ENCODE data around the gene POLR2E.

DNA sequence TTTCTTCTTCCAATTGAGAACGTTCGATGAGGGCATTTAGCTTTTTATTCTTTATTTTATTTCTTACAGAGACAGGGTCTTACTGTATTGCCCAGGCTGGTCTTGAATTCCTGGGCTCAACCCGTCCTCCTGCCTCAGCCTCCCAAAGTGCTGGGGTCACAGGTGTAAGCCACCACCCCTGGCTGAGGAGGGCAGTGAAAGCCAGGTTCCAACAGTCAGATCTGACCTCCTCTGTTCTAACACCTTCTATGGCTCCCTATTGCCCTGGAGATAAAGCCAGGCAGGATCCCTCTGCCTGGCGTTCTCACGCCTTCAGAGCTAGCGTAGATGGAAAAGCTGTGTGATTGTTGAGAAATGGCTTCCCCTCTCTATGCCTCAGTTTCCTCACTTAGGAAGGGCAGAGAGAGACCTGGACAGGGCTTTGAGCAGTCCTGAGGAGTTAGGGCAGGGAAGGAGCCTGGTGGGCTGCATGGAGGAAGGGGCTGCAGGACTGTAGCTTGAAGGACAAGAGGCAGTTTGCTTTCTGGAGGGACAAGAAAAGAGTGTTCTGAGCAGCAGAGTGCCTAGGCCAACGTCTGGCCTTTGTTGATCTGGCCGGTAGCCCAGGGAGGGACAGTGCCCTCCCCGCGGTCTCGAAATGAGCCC, 22.7 kb downstream of the POLR2E start:
- TF ChIP-seq, protein P1, sequence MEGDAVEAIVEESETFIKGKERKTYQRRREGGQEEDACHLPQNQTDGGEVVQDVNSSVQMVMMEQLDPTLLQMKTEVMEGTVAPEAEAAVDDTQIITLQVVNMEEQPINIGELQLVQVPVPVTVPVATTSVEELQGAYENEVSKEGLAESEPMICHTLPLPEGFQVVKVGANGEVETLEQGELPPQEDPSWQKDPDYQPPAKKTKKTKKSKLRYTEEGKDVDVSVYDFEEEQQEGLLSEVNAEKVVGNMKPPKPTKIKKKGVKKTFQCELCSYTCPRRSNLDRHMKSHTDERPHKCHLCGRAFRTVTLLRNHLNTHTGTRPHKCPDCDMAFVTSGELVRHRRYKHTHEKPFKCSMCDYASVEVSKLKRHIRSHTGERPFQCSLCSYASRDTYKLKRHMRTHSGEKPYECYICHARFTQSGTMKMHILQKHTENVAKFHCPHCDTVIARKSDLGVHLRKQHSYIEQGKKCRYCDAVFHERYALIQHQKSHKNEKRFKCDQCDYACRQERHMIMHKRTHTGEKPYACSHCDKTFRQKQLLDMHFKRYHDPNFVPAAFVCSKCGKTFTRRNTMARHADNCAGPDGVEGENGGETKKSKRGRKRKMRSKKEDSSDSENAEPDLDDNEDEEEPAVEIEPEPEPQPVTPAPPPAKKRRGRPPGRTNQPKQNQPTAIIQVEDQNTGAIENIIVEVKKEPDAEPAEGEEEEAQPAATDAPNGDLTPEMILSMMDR (IDR thresholded peaks at IDR 0.05) = no peak
- TF ChIP-seq POLR2A (IDR thresholded peaks at IDR 0.05) (no peak), EP300 (IDR thresholded peaks at IDR 0.05) (no peak)
